Esophagus muscularis mucosa (tissue), 4 donors: Measurements from ENCODE around the gene ADAM22. TPM values are rescaled to one million over a fixed set of nuclear protein-coding genes. Genes with fewer than 3 reads are reported as not detected.

Experiments
- DNase-seq: peaks from one replicate; pipeline ENCODE4 v3.0.0-alpha.2; 2017; ENCODE audit errors: extremely low spot score
- H3K27ac ChIP-seq, 4 donors: fragments of 200-600 bp; sonication (generic); replicated peaks in 1 of 4; 1 replicate in 3 of 4; 2 replicates in 1 of 4; pipeline ENCODE4 v1.5.1; 2016 to 2019; ENCODE audit warnings: mild to moderate bottlenecking in 1 of 4
- H3K27me3 ChIP-seq, 4 donors: fragments of 200-600 bp; sonication (generic); one replicate each; pipeline versions ENCODE4 v1.5.1 to v1.6.0; 2016 to 2019
- H3K36me3 ChIP-seq, 4 donors: fragments of 200-600 bp; sonication (generic); one replicate each; pipeline ENCODE4 v1.5.1; 2016 to 2019
- H3K4me1 ChIP-seq, 4 donors: fragments of 200-600 bp; sonication (generic); one replicate each; pipeline ENCODE4 v1.5.1; 2016 to 2019
- H3K4me3 ChIP-seq, 4 donors: fragments of 200-600 bp; sonication (generic); 1 replicate in 2 of 4; 2 replicates in 2 of 4; pipeline ENCODE4 v1.5.1; 2016 to 2019; ENCODE audit warnings: mild to moderate bottlenecking in 4 of 4, moderate library complexity in 1 of 4
- H3K9me3 ChIP-seq, 4 donors: fragments of 200-600 bp; sonication (generic); 1 replicate in 3 of 4; 2 replicates in 1 of 4; pipeline ENCODE4 v1.5.1; 2016 to 2019
- CTCF ChIP-seq, 3 experiments: fragments of 200-600 bp in 2 of 3; fragments of 450-650 bp in 1 of 3; sonication (generic) in 2 of 3; IDR thresholded peaks; one replicate each; pipeline ENCODE4 v1.5.1; 2017 to 2019; ENCODE audit warnings: antibody characterized with exemption in 3 of 3, mild to moderate bottlenecking in 2 of 3, moderate library complexity in 1 of 3
- EP300 ChIP-seq: sonication (generic); formaldehyde crosslinking; IDR thresholded peaks from one replicate; pipeline ENCODE4 v1.6.1; 2017; ENCODE audit warnings: antibody characterized with exemption
- POLR2A ChIP-seq: fragments of 450-650 bp; IDR thresholded peaks from one replicate; pipeline ENCODE4 v1.6.1; 2017; ENCODE audit warnings: antibody characterized with exemption, moderate library complexity, mild to moderate bottlenecking, low read depth
- POLR2AphosphoS5 ChIP-seq, 2 donors: sonication (generic); formaldehyde crosslinking; IDR thresholded peaks; one replicate each; pipeline ENCODE4 v1.6.1; 2017; ENCODE audit warnings: antibody characterized with exemption in 2 of 2
- WGBS: methylation state at CpG from one replicate; pipeline ENCODE4 v1.1.5; 2018; 5-methylcytosine and 5-hydroxymethylcytosine counted together
- intact Hi-C: fragments of 100-400 bp; cut with DNase I; formaldehyde crosslinking; loops from one replicate; pipeline ENCODE4 v1.15.1; 2023
- total RNA-seq, 4 donors: library from RNA; depleted of rRNA; stranded (reverse); fragments of >200 nt; gene quantifications; one replicate each; pipeline versions ENCODE4 v1.1.0 to v1.2.1, GENCODE V29; 2016

The ADAM22 gene
- total RNA-seq, 4 donors from 2014 or later, result 1.0 to 3.3 (median 1.9) TPM

GRCh38 chr7:88203401-88203800 lies 269.4 kb downstream of the ADAM22 start:
- no peak for DNase-seq
- Histone ChIP-seq H3K4me1 (no peaks in the 10 kb centered on the region), H3K27ac (no peak overlapping the region), H3K4me3 (no peak overlapping the region), H3K27me3 (no peaks in the 10 kb centered on the region), H3K36me3 (peaks cover 19 to 75% (median 65%) of the 10 kb centered on the region in 4 donors), H3K9me3 (no peaks in the 10 kb centered on the region)
- intact Hi-C loops, result no loop called here
- WGBS, result 88% methylated on average over 4 of the region's 4 CpGs
- TF ChIP-seq EP300, result no peak
- TF ChIP-seq POLR2A, result no peak
- no peak for TF ChIP-seq POLR2AphosphoS5 (IDR thresholded peaks at IDR 0.05)
- no peak for TF ChIP-seq CTCF (IDR thresholded peaks at IDR 0.05)

- H3K4me3 ChIP-seq, result no peak overlapping the region
- 92% methylated on average over 3 of the region's 3 CpGs for WGBS
- TF ChIP-seq POLR2A (no peak), EP300 (no peak), POLR2AphosphoS5 (IDR thresholded peaks at IDR 0.05) (no peak)
- no peaks in the 10 kb centered on the region for H3K27me3 ChIP-seq
- no peaks in the 10 kb centered on the region for H3K4me1 ChIP-seq
- H3K9me3 ChIP-seq, result no peaks in the 10 kb centered on the region
- DNase-seq, result no peak
- H3K36me3 ChIP-seq, result peaks cover 31 to 86% (median 74%) of the 10 kb centered on the region in 4 donors
- H3K27ac ChIP-seq, result no peak overlapping the region
- intact Hi-C loops, result no loop called here
These were observed 270.6 kb downstream of the ADAM22 start for GRCh38 chr7:88204525-88205110.

GRCh38 chr7:88205179-88205578 lies 271.1 kb downstream of the ADAM22 start:
- Histone ChIP-seq H3K27ac (no peak overlapping the region), H3K4me1 (no peaks in the 10 kb centered on the region), H3K4me3 (no peak overlapping the region), H3K9me3 (no peaks in the 10 kb centered on the region), H3K27me3 (no peaks in the 10 kb centered on the region), H3K36me3 (peaks cover 34 to 92% (median 79%) of the 10 kb centered on the region in 4 donors)
- DNase-seq, result no peak
- intact Hi-C loops, result no loop called here
- TF ChIP-seq CTCF (IDR thresholded peaks at IDR 0.05), result no peak
- TF ChIP-seq POLR2AphosphoS5 (IDR thresholded peaks at IDR 0.05), result no peak
- TF ChIP-seq EP300, result no peak
- no peak for TF ChIP-seq POLR2A

GRCh38 chr7:88206254-88206653 lies 272.2 kb downstream of the ADAM22 start:
- TF ChIP-seq CTCF (IDR thresholded peaks at IDR 0.05), result no peak
- no peak for TF ChIP-seq POLR2A
- TF ChIP-seq EP300, result no peak
- no peak for TF ChIP-seq POLR2AphosphoS5 (IDR thresholded peaks at IDR 0.05)
- 50% methylated on average over 4 of the region's 4 CpGs for WGBS
- peaks cover 37 to 100% (median 80%) of the 10 kb centered on the region in 4 donors for H3K36me3 ChIP-seq
- no peak overlapping the region for H3K27ac ChIP-seq
- intact Hi-C loops, result no loop called here
- H3K9me3 ChIP-seq, result no peaks in the 10 kb centered on the region
- H3K4me3 ChIP-seq, result no peak overlapping the region
- DNase-seq, result no peak
- no peaks in the 10 kb centered on the region for H3K27me3 ChIP-seq
- no peaks in the 10 kb centered on the region for H3K4me1 ChIP-seq

GRCh38 chr7:88208521-88208920 lies 274.5 kb downstream of the ADAM22 start:
- Histone ChIP-seq H3K36me3 (peaks cover 34 to 98% (median 81%) of the 10 kb centered on the region in 4 donors), H3K4me1 (no peaks in the 10 kb centered on the region), H3K27ac (no peak overlapping the region), H3K4me3 (no peak overlapping the region), H3K27me3 (no peaks in the 10 kb centered on the region), H3K9me3 (no peaks in the 10 kb centered on the region)
- intact Hi-C loops, result no loop called here
- WGBS, result 99% methylated on average over 3 of the region's 3 CpGs
- DNase-seq, result no peak
- TF ChIP-seq POLR2A, result no peak
- no peak for TF ChIP-seq CTCF (IDR thresholded peaks at IDR 0.05)
- no peak for TF ChIP-seq POLR2AphosphoS5 (IDR thresholded peaks at IDR 0.05)
- TF ChIP-seq EP300, result no peak
